GM18499 (cell line): Measurements from ENCODE around the gene PLOD3.
"Not testable (repeated sequence)": the region's sequence is repeated elsewhere in the genome, so short reads cannot be mapped to it uniquely, and the experiment has no call there.

Experiments used
- ATAC-seq: cut with Tn5 transposase; IDR thresholded peaks from one replicate; pipeline ENCODE4 v1.9.1; 2021; ENCODE audit warnings: moderate number of reproducible peaks; ENCODE audit not compliant: insufficient read depth, unreplicated experiment

Gene PLOD3

GRCh38 chr7:101216001-101216859 lies 1.2 kb downstream of the PLOD3 start:
- ATAC-seq: no peak

GRCh38 chr7:101212014-101212413 lies 5.4 kb downstream of the PLOD3 start:
- no peak for ATAC-seq

GRCh38 chr7:101211501-101211900 lies 5.9 kb downstream of the PLOD3 start:
- no peak for ATAC-seq

- no peak for ATAC-seq
These were observed 7.2 kb downstream of the PLOD3 start for GRCh38 chr7:101210143-101210542.

GRCh38 chr7:101208794-101209193 lies 8.6 kb downstream of the PLOD3 start:
- ATAC-seq: no peak

GRCh38 chr7:101207459-101207858 lies 9.9 kb downstream of the PLOD3 start:
- no peak for ATAC-seq

- ATAC-seq: no peak
These were observed 10.7 kb downstream of the PLOD3 start for GRCh38 chr7:101206665-101207042.

GRCh38 chr7:101205901-101206664 lies 11.3 kb downstream of the PLOD3 start:
- no peak for ATAC-seq

- not testable (repeated sequence) for ATAC-seq
These were observed 13.3 kb downstream of the PLOD3 start for GRCh38 chr7:101203740-101204738.

- ATAC-seq: no peak
These were observed 14.8 kb downstream of the PLOD3 start for GRCh38 chr7:101202603-101202918.

- no peak for ATAC-seq
These were observed 15.4 kb downstream of the PLOD3 start for GRCh38 chr7:101201695-101202602.

- ATAC-seq: no peak
These were observed 16.4 kb downstream of the PLOD3 start, which contains the start of gene MOGAT3 for GRCh38 chr7:101200862-101201599. Gene MOGAT3, minus strand, starts transcription at chr7:101201036. Its CDS starts 182 bp downstream, at chr7:101200854.

GRCh38 chr7:101200504-101200861 lies 16.9 kb downstream of the PLOD3 start:
- ATAC-seq: no peak

GRCh38 chr7:101199522-101199921 lies 17.9 kb downstream of the PLOD3 start:
- not testable (repeated sequence) for ATAC-seq

- no peak for ATAC-seq
These were observed 18.9 kb downstream of the PLOD3 start for GRCh38 chr7:101198476-101198875.

GRCh38 chr7:101197991-101198390 lies 19.4 kb downstream of the PLOD3 start:
- ATAC-seq: no peak

GRCh38 chr7:101195884-101196283 lies 21.5 kb downstream of the PLOD3 start:
- ATAC-seq: no peak

GRCh38 chr7:101189109-101189508 lies 28.3 kb downstream of the PLOD3 start:
- ATAC-seq: no peak
